ENCODE data around the gene ZNF212. TPM values are rescaled to one million over a fixed set of nuclear protein-coding genes. Genes with fewer than 3 reads are reported as not detected.
"Not testable (repeated sequence)": the region's sequence is repeated elsewhere in the genome, so short reads cannot be mapped to it uniquely, and the experiment has no call there.

Gene ZNF212
- polyA plus RNA-seq, 3 donors from 2014 or later = 1.3 to 10.7 (median 3.7) TPM

DNA sequence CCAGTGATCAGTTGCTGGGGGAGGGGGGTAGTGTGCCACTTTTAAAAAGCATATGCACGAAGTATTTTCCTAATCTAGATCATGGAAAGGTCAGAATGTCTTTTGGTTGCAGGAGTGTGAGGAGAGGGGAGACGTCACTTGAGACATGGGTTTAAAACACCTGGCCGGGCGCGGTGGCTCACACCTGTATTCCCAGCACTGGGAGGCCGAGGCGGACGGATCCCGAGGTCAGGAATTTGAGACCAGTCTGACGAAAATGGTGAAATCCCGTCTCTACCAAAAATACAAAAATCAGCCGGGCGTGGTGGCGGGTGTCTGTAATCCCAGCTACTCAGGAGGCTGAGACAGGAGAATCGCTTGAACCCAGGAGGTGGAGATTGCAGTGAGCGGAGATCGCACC is 13.1 kb upstream of the ZNF212 start:
- DNase-seq; H3K9me3 Mint-ChIP-seq; H3K27ac Mint-ChIP-seq; H3K4me3 Mint-ChIP-seq; H3K4me1 Mint-ChIP-seq; H3K27me3 Mint-ChIP-seq (ENCODE audit: low read depth in 3 of 3): not testable (repeated sequence)
- H3K36me3 Mint-ChIP-seq = peaks cover 4 to 16% (median 13%) of the 10 kb centered on the region in 3 donors

DNA sequence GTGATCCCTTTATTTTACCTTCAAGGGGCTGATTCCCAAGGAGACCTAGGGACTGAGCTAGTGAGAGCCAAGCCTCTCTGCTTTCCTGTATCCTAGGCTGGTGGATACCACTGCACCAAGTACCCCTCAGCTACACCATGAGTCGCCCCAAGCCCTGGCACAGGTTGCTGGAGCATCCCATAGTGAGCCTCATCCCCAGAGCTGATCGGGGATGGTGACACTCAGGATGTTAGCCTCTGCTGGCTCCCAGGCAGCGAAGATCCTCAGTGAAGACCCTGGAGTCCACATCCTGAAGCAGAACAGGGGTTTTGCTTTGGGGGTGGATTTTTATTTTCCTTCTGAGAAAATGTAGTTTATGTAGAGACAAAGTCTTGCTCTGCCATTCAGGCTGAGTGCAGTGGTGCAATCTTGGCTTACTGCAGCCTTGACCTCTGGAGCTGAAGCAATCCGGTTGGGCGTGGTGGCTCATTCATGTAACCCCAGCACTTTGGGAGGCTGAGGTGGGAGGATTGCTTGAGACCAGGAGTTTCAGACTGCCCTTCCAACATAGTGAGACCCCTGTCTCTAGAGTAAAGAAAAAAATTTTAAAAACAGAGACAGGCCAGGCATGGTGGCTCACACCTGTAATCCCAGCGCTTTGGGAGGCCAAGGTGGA is 12.5 kb upstream of the ZNF212 start:
- Mint-ChIP-seq H3K9me3 (no peaks in the 10 kb centered on the region), H3K27me3 (ENCODE audit: low read depth in 3 of 3) (peaks cover 0 to 4% (median 2%) of the 10 kb centered on the region in 3 donors), H3K27ac (no peak overlapping the region), H3K4me1 (no peaks in the 10 kb centered on the region), H3K4me3 (no peak overlapping the region), H3K36me3 (peaks cover 4 to 13% (median 11%) of the 10 kb centered on the region in 3 donors)
- DNase-seq = no peak

DNA sequence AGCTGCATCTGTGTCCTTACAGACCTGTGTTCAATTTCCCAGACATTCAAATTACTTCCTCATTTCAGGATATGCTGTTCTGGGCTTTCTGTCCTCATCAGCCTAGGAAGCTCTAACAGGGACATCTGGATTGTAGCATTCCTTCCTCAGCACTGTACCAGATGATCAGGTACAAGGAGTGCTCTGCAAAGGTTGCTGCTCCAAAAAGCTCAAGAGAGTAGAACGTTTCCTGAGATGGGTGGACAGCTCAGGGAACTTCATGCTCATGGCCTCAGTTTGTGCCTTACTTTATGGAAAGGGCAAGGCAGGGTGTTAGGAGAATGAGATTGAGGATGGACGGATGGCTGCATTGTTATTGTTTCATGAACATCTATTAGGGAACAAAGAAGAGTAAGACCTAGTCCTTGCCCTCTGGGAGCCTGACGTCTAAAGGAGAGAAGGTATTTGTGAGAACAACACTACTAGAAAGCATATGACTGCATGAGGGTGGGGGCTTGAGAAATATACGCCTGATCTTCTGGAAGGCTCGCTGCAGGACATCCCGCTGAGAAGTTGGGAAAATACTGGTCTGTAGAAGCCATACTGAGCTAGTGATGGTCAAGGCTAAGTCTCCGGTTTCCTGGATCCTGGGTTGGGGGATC is 10.5 kb upstream of the ZNF212 start:
- DNase-seq = no peak
- Mint-ChIP-seq H3K9me3 (no peaks in the 10 kb centered on the region), H3K27ac (no peak overlapping the region), H3K4me1 (no peaks in the 10 kb centered on the region), H3K36me3 (peaks cover 4 to 13% (median 11%) of the 10 kb centered on the region in 3 donors), H3K27me3 (ENCODE audit: low read depth in 3 of 3) (peaks cover 0 to 4% (median 3%) of the 10 kb centered on the region in 3 donors), H3K4me3 (no peak overlapping the region)

DNA sequence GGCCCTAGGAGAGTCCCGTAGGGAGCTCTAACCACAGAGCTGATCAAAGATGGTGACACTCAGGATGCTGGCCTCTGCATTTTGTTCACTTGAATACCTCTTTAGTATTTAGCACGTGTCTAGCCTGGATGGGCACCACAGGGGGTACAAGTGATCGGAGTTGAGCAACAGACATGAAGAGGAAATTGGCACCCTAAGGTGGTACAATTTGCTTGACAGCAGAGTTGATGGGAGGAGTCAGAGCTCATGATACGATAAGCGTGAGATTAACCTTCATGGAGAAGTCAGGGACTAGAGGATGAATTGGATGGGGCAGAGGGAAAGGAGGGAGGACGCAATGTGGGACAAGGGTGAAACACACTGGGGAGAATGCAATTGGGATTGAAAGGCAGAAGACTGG is 9.9 kb upstream of the ZNF212 start:
- Mint-ChIP-seq H3K4me1 (no peaks in the 10 kb centered on the region), H3K4me3 (no peak overlapping the region), H3K36me3 (peaks cover 4 to 13% (median 11%) of the 10 kb centered on the region in 3 donors), H3K9me3 (no peaks in the 10 kb centered on the region), H3K27ac (no peak overlapping the region), H3K27me3 (ENCODE audit: low read depth in 3 of 3) (peaks cover 0 to 4% (median 4%) of the 10 kb centered on the region in 3 donors)
- DNase-seq = no peak

DNA sequence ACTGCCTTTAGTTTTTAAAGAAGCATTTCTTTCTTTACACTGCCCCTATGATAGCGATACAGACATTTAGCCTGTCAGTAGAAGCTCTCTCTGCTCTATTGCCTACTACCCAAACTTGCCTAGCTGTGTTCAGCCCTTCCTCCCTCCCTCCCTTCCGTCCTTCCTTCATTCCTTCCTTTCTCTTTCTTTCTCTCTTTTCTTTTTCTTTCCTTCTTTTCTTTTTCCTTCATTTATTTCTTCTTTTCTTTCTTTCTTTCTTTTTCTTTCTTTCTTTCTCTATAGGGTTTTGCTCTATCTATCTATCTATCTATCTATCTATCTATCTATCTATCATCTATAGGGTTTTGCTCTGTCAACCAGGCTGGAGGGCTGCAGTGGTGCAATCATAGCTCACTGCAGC is 7.1 kb upstream of the ZNF212 start:
- Mint-ChIP-seq H3K4me3 (no peak overlapping the region), H3K4me1 (no peaks in the 10 kb centered on the region), H3K27ac (no peak overlapping the region)

DNA sequence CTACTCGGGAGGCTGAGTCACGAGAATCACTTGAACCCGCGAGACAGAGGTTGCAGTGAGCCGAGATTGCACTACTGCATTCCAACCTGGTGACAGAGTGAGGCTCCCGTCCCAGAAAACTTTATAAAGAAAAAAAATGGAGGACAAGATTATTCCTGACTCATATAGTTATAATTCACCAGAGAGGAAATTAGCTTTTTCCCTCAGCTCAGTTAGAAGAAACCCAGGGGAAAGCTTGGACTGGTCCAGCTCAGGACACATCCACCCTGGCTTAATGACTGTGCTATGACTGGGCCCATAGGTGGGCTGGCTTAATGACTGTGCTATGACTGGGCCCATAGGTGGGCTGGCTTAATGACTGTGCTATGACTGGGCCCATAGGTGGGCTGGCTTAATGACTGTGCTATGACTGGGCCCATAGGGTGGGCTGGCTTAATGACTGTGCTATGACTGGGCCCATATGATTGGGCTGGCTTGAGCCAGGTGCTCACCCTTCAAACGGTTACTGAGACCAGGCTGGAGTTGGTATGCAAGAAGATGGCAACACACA is 5.7 kb upstream of the ZNF212 start:
- not testable (repeated sequence) for DNase-seq; H3K27me3 Mint-ChIP-seq (ENCODE audit: low read depth in 3 of 3); H3K36me3 Mint-ChIP-seq; H3K4me3 Mint-ChIP-seq; H3K27ac Mint-ChIP-seq; H3K4me1 Mint-ChIP-seq; H3K9me3 Mint-ChIP-seq

More for the DNA sequence above, 7.1 kb upstream of the ZNF212 start:
- peaks cover 2 to 4% (median 3%) of the 10 kb centered on the region in 3 donors for H3K27me3 Mint-ChIP-seq (ENCODE audit: low read depth in 3 of 3)
- H3K36me3 Mint-ChIP-seq = no peaks in the 10 kb centered on the region
- no peak for DNase-seq
- H3K9me3 Mint-ChIP-seq = no peaks in the 10 kb centered on the region

DNA sequence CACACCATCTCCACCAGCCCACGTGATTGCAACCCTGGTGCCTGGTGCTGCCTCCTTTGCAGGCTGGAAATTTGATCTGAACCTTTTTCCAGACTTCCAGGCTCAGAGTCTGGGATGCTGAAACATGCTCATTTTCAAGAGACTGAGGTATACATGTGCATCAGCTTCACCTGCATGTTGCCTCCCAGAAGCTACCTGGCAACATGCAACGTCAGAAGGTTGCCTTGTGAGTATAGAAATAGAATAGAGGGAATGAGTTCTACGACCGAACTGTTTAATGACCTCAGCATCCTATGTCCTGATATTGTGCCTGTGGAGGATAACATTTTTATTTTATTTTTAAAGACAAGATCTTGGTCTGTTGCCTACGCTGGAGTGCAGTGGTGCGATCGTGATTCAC is 1.9 kb upstream of the ZNF212 start:
- DNase-seq = no peak
- no peak overlapping the region for H3K27ac Mint-ChIP-seq
- peaks cover 0 to 2% (median 0%) of the 10 kb centered on the region in 6 donors for H3K9me3 Mint-ChIP-seq
- no peak overlapping the region for H3K4me3 Mint-ChIP-seq
- H3K4me1 Mint-ChIP-seq = peaks cover 21 to 26% of the 10 kb centered on the region in 2 donors
- H3K27me3 Mint-ChIP-seq (ENCODE audit: low read depth in 3 of 3) = peaks cover 3 to 9% (median 6%) of the 10 kb centered on the region in 3 donors
- H3K36me3 Mint-ChIP-seq = peaks cover 0 to 2% (median under 1%) of the 10 kb centered on the region in 3 donors

DNA sequence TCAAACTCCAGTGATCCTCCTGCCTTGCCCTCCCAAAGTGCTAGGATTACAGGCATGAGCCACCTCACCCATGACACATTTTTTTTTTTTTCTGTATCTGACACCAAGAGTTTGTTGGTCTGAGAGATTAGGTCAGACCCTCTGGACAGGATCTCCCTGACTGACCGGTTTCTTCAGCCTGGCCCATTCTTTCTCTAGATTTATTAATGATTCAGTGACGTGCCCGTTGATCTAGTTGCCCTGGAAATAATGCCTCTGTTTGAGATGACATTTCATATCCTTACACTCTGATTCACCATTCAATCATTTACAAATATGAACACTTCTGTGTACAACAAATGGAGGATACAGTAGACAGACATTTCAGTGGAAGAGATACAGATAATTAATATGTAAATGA is 1.4 kb upstream of the ZNF212 start:
- Mint-ChIP-seq H3K4me3 (peak overlapping the region; percentile 30 to 92 (median 89)), H3K27ac (peak overlapping the region in 2 of 6 donors; percentile 32 to 69)
- no peak for DNase-seq

DNA sequence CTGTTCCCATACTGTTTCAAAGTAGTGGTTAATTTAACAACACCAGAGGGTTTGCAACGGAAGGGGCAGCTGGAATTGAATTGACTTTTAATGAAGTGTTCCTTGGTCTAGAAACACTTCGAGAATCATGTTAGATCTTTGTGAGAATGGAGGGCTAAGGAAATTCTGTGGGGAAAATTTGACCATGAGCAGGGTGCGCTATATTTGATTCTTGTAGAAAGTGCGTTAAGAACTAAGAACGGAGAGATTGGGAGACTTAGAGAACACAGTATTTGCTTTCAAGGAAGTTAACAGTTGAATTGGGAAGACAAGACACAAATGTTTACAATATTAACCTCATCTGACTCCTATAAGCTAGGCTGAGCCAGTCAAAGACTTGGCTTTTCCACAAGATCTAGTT is 1.2 kb downstream of the ZNF212 start:
- Mint-ChIP-seq H3K9me3 (peaks cover 0 to 6% (median under 1%) of the 10 kb centered on the region in 6 donors), H3K36me3 (peaks cover 0 to 5% (median 5%) of the 10 kb centered on the region in 3 donors), H3K4me3 (peak overlapping the region; percentile 89 to 94 (median 91)), H3K27ac (peak overlapping the region; percentile 29 to 78 (median 54)), H3K27me3 (ENCODE audit: low read depth in 3 of 3) (peaks cover 0 to 11% (median 6%) of the 10 kb centered on the region in 3 donors), H3K4me1 (peaks cover 26 to 37% of the 10 kb centered on the region in 2 donors)
- DNase-seq = no peak

More for the DNA sequence above, 1.4 kb upstream of the ZNF212 start:
- peaks cover 3 to 9% (median 6%) of the 10 kb centered on the region in 3 donors for H3K27me3 Mint-ChIP-seq (ENCODE audit: low read depth in 3 of 3)
- peaks cover 21 to 31% of the 10 kb centered on the region in 2 donors for H3K4me1 Mint-ChIP-seq
- H3K36me3 Mint-ChIP-seq = peaks cover 0 to 5% (median 5%) of the 10 kb centered on the region in 3 donors
- H3K9me3 Mint-ChIP-seq = peaks cover 0 to 6% (median under 1%) of the 10 kb centered on the region in 6 donors

DNA sequence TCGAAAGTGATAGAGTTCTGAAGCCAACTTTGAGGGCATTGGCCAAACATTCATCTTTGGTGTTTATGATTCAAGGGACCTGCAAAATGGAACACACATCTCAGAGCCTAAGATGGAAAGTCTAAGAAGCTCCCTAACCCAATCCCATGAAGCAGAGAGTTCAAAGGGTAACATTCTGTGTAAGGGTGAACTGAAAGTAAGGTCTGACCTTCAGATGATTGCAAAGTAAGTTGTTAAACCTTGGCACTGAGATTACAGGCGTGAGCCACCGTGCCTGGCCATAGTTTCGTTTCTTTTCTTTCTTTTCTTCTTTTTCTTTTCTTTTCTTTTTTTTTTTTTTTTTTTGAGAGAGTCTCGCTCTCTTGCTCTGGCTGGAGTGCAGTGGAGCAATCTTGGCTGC is 2.2 kb downstream of the ZNF212 start:
- Mint-ChIP-seq H3K9me3 (peaks cover 0 to 6% (median under 1%) of the 10 kb centered on the region in 6 donors), H3K4me1 (peaks cover 31 to 43% of the 10 kb centered on the region in 2 donors), H3K27ac (peak overlapping the region in 1 of 6 donors; percentile 24), H3K4me3 (peak overlapping the region; percentile 29 to 94 (median 43)), H3K36me3 (peaks cover 0 to 5% (median 5%) of the 10 kb centered on the region in 3 donors), H3K27me3 (ENCODE audit: low read depth in 3 of 3) (peaks cover 0 to 11% (median 4%) of the 10 kb centered on the region in 3 donors)
- no peak for DNase-seq

DNA sequence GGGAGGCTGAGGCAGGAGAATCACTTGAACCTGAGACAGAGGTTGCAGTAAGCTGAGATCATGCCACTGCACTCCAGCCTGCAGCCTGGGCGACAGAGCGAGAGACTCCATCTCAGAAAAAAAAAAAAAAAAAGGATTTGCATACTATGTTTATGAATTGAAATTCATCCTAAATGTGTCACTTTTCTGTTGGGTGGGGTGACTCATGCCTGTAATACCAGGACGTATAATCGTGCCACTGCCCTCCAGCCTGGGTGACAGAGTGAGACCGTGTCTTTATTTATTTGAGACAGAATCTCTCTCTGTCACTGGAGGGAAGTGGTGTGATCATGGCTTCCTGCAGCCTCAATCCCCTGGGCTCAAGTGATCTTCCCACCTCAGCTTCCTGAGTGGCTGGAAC is 5.8 kb downstream of the ZNF212 start:
- Mint-ChIP-seq H3K36me3 (peaks cover 0 to 5% (median 5%) of the 10 kb centered on the region in 3 donors), H3K27me3 (ENCODE audit: low read depth in 3 of 3) (peaks cover 0 to 2% (median 0%) of the 10 kb centered on the region in 3 donors), H3K27ac (no peak overlapping the region), H3K4me1 (peaks cover 26 to 53% of the 10 kb centered on the region in 2 donors), H3K4me3 (no peak overlapping the region), H3K9me3 (peaks cover 0 to 6% (median under 1%) of the 10 kb centered on the region in 6 donors)
- no peak for DNase-seq

DNA sequence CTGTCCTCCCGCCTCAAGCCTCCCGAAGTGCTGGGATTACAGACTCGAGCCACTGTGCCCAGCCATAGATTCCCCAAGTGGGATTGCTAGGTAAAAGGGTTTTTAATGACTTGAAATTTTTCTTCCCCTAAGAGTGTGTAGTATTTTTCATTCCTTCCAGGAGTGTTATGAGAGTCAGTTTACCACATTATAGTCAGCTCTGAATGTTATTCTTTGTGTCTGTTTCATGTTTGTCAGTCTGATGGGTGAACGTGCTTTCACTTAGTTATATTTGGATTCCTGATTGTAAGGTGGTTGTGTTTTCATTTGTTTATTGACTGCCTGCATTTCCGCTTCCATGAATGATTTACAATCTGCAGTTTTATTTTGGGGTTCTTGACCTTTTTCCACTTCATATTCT is 6.3 kb downstream of the ZNF212 start:
- DNase-seq = no peak
- Mint-ChIP-seq H3K4me3 (no peak overlapping the region), H3K9me3 (peaks cover 0 to 6% (median under 1%) of the 10 kb centered on the region in 6 donors), H3K36me3 (peaks cover 0 to 5% (median 5%) of the 10 kb centered on the region in 3 donors), H3K4me1 (peaks cover 21 to 48% of the 10 kb centered on the region in 2 donors), H3K27me3 (ENCODE audit: low read depth in 3 of 3) (peaks cover 0 to 2% (median 0%) of the 10 kb centered on the region in 3 donors), H3K27ac (peak overlapping the region in 1 of 6 donors; percentile 60)

DNA sequence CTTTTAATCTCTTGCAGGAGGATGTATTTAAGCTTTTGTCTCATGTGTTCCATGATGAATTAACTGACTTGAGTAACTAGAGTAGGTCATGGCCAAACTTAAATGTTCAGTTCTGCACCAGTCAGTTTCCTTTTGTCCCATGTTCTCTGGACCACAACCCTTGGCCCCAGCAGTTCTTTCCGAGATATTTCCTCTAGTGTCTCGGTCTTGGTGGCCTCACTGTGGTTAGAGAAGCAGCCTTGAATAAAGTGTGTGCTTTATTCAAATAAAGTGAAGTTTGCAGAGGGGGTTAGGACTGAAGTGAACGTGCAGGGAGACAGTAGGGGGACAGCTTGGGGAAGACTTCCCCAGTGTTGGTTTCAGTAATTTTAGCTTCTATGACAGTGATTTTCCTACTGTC is 9.3 kb downstream of the ZNF212 start:
- peak overlapping the region in 1 of 6 donors; percentile 39 for H3K27ac Mint-ChIP-seq
- DNase-seq = no peak
- H3K4me1 Mint-ChIP-seq = peaks cover 15 to 32% of the 10 kb centered on the region in 2 donors

DNA sequence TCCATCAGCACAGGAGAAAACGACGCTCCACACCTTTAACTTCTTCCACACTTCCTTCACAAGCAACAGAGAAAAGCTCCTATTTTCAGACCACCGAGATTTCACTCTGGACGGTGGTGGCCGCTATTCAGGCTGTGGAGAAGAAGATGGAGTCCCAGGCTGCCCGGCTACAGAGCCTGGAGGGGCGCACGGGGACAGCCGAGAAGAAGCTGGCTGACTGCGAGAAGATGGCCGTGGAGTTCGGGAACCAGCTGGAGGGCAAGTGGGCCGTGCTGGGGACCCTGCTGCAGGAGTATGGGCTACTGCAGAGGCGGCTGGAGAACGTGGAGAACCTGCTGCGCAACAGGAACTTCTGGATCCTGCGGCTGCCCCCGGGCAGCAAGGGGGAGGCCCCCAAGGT is 10.7 kb downstream of the ZNF212 start:
- not testable (repeated sequence) for H3K27ac Mint-ChIP-seq; H3K9me3 Mint-ChIP-seq; H3K4me3 Mint-ChIP-seq; DNase-seq; H3K27me3 Mint-ChIP-seq (ENCODE audit: low read depth in 3 of 3)
- peaks cover 4 to 23% (median 7%) of the 10 kb centered on the region in 3 donors for H3K36me3 Mint-ChIP-seq
- peaks cover 10 to 28% of the 10 kb centered on the region in 2 donors for H3K4me1 Mint-ChIP-seq

More for the DNA sequence above, 9.3 kb downstream of the ZNF212 start:
- Mint-ChIP-seq H3K27me3 (ENCODE audit: low read depth in 3 of 3) (peaks cover 0 to 2% (median 0%) of the 10 kb centered on the region in 3 donors), H3K9me3 (no peaks in the 10 kb centered on the region), H3K36me3 (peaks cover 4 to 17% (median 7%) of the 10 kb centered on the region in 3 donors), H3K4me3 (no peak overlapping the region)
